ENCODE measurements around the gene KRT6C.

The KRT6C gene

DNA sequence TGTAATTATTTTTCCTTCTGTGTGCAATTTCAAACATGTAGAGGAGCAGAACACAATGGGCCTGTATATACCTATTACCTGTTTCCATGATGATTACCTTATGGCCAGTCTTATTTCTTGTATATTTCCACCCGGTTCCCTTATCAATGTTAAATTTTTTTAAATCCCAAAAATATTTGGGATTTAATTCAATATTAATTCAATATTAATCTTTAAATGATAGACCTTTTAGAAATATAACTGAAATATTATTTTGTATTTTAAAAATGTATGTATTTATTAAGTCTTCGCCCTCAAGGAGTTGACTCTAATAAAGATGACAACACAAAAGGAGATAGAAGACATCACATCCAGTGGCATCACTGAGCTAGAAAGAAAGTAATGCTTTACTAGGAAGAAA, 607 bp upstream of the KRT6C start:
- H3K27ac Mint-ChIP-seq, result no peak overlapping the region
- H3K4me3 Mint-ChIP-seq, result no peak overlapping the region
- TF ChIP-seq, protein P1, sequence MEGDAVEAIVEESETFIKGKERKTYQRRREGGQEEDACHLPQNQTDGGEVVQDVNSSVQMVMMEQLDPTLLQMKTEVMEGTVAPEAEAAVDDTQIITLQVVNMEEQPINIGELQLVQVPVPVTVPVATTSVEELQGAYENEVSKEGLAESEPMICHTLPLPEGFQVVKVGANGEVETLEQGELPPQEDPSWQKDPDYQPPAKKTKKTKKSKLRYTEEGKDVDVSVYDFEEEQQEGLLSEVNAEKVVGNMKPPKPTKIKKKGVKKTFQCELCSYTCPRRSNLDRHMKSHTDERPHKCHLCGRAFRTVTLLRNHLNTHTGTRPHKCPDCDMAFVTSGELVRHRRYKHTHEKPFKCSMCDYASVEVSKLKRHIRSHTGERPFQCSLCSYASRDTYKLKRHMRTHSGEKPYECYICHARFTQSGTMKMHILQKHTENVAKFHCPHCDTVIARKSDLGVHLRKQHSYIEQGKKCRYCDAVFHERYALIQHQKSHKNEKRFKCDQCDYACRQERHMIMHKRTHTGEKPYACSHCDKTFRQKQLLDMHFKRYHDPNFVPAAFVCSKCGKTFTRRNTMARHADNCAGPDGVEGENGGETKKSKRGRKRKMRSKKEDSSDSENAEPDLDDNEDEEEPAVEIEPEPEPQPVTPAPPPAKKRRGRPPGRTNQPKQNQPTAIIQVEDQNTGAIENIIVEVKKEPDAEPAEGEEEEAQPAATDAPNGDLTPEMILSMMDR (IDR thresholded peaks at IDR 0.05), result no peak
- no peaks in the 10 kb centered on the region for H3K27me3 Mint-ChIP-seq (ENCODE audit: low read depth, poor library complexity)
- no peaks in the 10 kb centered on the region for H3K36me3 Mint-ChIP-seq (ENCODE audit: low read depth)
- H3K9me3 Mint-ChIP-seq, result peaks cover 10% of the 10 kb centered on the region
- no peaks in the 10 kb centered on the region for H3K4me1 Mint-ChIP-seq
- DNase-seq, result no peak

DNA sequence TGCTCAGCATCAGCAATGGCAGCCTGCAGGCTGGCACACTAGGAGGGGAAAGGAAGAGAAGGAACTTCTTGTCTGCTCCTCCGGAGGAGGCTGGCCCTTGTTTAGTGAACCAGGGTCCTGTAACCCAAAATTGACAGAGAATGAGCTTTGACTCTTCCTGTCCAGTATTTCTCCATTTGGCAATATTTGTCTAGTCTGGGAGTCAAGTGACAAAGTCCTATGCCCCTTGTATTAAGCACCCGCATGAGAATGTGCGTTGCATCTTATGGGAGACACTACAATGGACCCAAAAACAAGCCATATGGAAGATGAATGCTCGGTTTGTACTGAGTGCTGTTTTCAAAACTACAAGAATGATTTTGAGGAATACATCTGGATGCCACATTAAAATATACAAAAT, 3.8 kb downstream of the KRT6C start:
- TF ChIP-seq, protein P1 (IDR thresholded peaks at IDR 0.05), result no peak
- Mint-ChIP-seq H3K27ac (no peak overlapping the region), H3K4me3 (no peak overlapping the region), H3K4me1 (no peaks in the 10 kb centered on the region), H3K36me3 (ENCODE audit: low read depth) (no peaks in the 10 kb centered on the region), H3K9me3 (no peaks in the 10 kb centered on the region), H3K27me3 (ENCODE audit: low read depth, poor library complexity) (no peaks in the 10 kb centered on the region)
- no peak for DNase-seq

- Mint-ChIP-seq H3K9me3 (no peaks in the 10 kb centered on the region), H3K27me3 (ENCODE audit: low read depth, poor library complexity) (no peaks in the 10 kb centered on the region)
- TF ChIP-seq, protein P1 (IDR thresholded peaks at IDR 0.05), result no peak
These were observed 8.7 kb downstream of the KRT6C start for GRCh38 chr12:52464897-52465296.

DNA sequence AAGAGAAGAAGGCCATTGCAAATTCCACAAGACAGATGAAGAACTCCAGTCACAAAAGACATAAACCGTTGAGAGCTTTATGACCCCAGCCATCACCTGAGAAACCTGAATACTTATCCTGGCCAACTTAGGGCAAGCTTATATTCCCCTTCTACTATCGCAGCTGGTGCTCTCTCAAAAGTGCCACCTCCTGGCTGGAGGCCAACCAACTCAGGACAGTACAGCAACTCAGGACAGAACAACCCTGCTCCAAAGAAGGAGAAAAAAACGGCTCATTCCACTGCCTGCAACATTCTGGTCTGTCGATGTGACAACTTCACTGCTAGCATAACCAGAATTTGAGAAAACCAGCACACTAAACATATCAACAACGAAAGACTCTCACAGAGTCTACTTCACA, 11.9 kb downstream of the KRT6C start:
- no peak overlapping the region for H3K4me3 Mint-ChIP-seq
- H3K27me3 Mint-ChIP-seq (ENCODE audit: low read depth, poor library complexity), result no peaks in the 10 kb centered on the region
- DNase-seq, result no peak
- no peaks in the 10 kb centered on the region for H3K36me3 Mint-ChIP-seq (ENCODE audit: low read depth)
- TF ChIP-seq, protein P1 (IDR thresholded peaks at IDR 0.05), result no peak
- H3K9me3 Mint-ChIP-seq, result no peaks in the 10 kb centered on the region
- no peaks in the 10 kb centered on the region for H3K4me1 Mint-ChIP-seq
- no peak overlapping the region for H3K27ac Mint-ChIP-seq

More at GRCh38 chr12:52464897-52465296, 8.7 kb downstream of the KRT6C start:
- DNase-seq, result no peak
- no peak overlapping the region for H3K4me3 Mint-ChIP-seq
- no peak overlapping the region for H3K27ac Mint-ChIP-seq
- H3K36me3 Mint-ChIP-seq (ENCODE audit: low read depth), result no peaks in the 10 kb centered on the region
- H3K4me1 Mint-ChIP-seq, result no peaks in the 10 kb centered on the region

DNA sequence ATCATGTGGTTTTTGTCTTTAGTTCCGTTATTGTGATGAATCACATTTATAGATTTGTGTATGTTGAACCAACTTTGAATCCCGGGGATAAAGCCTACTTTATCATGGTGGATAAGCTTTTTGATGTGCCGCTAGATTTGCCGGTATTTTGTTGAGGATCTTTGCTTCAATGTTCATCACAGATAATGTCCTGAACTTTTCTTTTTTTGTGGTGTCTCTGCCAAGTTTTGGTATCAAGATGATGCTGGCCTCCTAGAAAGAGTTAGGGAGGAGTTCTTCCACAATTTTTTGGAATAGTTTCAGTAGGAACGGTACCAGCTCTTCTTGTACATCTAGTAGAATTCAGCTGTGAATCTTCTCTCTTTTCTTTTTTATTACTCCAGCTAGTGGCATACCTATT, 14.7 kb downstream of the KRT6C start:
- Mint-ChIP-seq H3K4me1 (peaks cover 13% of the 10 kb centered on the region), H3K27me3 (ENCODE audit: low read depth, poor library complexity) (no peaks in the 10 kb centered on the region), H3K36me3 (ENCODE audit: low read depth) (no peaks in the 10 kb centered on the region), H3K27ac (no peak overlapping the region), H3K9me3 (no peaks in the 10 kb centered on the region), H3K4me3 (no peak overlapping the region)
- TF ChIP-seq, protein P1 (IDR thresholded peaks at IDR 0.05), result no peak
- DNase-seq, result no peak

DNA sequence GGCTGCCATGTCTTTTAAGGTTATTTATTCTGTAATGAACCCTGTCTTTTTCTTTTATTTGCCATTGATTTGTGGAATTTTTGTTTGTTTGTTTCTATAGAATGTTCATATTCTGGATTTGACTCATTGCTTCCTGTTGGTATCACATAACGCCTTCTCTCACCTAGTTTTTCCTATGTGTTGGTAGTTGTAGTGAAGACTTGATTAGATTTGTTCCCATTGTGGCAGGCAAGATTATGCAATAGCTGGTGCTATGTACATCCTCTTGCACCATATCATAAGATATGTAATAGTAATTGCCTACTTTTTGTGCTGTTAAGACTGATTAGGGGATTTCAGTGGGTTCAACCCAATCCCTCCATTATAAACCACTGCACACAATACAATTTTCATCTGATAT, 17.8 kb downstream of the KRT6C start:
- Mint-ChIP-seq H3K4me3 (no peak overlapping the region), H3K27ac (no peak overlapping the region), H3K27me3 (ENCODE audit: low read depth, poor library complexity) (no peaks in the 10 kb centered on the region), H3K9me3 (no peaks in the 10 kb centered on the region), H3K4me1 (peaks cover 13% of the 10 kb centered on the region), H3K36me3 (ENCODE audit: low read depth) (no peaks in the 10 kb centered on the region)
- DNase-seq, result no peak
- TF ChIP-seq, protein P1 (IDR thresholded peaks at IDR 0.05), result no peak

Measured in nephron progenitor cell (in vitro differentiated cells).